Fibroblast of mammary gland (primary cell): ENCODE measurements around the gene MRPL27.

Source experiments
- DNase-seq: peaks from one replicate; pipeline ENCODE4 v3.0.0-alpha.2; 2010; ENCODE audit warnings: low read depth
- H3K4me3 ChIP-seq: 2 replicates; pipeline ENCODE4 v1.5.1; 2011; ENCODE audit warnings: low read depth, mild to moderate bottlenecking, low read length, moderate library complexity; ENCODE audit not compliant: control insufficient read depth
- CTCF ChIP-seq: conservative IDR thresholded peaks from 2 replicates; pipeline ENCODE4 v1.5.1; 2011; ENCODE audit warnings: low read depth, low read length, inconsistent platforms; ENCODE audit not compliant: control insufficient read depth, insufficient read depth

MRPL27 gene

DNA sequence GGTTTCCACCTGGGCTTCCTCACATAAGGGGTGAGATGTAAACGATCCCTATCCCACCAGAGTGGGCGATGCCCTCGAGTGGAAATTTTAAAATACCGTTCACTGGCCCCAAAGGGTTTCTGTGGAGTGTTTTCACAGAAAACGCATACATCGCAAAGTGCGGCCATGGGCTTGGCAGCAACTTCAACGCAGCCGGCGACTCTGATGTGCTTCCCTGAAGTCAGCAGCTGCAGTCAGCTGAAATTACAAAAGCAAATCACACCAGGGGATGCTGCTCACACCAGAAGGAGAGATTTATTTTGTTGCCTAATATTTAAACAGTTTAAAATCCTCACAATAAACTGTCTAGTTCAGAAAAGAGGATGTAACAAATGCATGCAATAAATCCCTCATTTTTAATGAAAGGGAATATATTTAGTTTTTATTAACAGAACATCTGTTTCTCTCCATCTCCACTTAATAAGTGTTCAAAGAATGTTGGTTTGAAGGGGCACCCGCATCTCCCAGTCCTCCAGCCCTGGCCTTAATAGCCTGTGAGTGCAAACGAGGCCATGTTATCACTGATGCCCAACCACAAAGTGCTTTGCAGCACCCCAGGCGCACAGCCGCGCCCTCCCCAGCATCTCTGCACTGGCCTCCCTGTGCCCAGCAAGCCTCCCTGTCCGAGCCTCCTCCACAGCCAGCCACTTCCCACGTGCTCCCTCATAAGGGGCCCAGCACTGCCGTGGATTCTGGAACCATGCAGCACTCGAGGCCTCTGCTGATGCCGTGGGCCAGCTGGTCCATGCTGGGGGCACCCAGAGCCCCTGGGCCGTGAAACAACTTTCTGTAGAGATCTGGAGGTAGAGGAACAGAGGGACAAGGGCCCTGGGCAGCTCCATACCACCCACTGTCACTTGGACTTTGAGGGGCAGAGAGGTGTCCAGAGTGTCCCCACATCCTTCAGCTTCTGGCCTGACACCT is 44.3 kb downstream of the MRPL27 start:
- no peak for TF ChIP-seq CTCF
- no peak for DNase-seq
- no peak overlapping the region for H3K4me3 ChIP-seq

DNA sequence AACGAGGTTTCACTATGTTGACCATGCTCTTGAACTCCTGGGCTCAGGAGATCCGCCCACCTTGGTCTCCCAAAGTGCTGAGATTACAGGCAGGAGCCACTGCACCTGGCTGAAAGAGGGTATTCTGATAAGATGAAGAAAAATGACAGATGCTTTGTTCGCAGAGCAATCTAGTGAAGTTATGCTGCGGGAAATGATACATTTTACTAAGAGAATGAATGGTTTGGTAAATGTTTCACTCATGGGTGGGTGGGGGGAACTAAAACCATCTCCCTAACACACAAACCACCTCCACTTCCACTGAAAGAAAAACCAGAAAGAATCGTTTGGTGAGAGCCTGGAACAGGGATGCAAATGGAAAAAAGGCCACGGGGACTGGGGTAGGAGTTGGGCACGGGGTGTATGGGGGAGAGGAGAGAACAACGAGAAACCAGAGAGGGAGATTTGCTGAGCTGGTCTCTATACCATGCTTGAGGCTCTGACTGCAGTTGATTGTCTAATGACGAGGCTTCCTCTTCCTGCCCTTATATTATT is 46.1 kb downstream of the MRPL27 start:
- DNase-seq: no peak
- no peak overlapping the region for H3K4me3 ChIP-seq
- TF ChIP-seq CTCF: no peak

DNA sequence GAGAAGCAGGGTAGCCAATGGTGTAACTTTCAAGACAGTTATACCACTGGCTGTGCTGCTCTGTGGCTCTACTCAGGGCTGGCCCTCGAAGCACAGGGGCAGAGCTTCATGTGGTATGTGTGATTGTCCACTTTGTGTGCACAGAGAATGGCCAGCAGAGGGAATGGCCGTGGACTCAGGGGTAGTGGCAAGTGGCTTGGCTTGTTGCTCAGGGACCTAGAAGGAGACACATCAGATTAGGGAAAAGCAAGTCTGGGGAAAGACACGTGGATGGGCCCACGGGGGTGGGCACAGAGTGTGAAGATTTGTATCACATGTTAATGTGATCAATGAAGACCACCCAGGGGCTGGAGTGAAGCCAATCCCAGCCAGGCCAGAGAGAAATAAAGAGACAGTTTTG is 47.1 kb downstream of the MRPL27 start:
- DNase-seq: no peak
- H3K4me3 ChIP-seq: no peak overlapping the region
- TF ChIP-seq CTCF: no peak

- TF ChIP-seq CTCF: no peak
- DNase-seq: no peak
- H3K4me3 ChIP-seq: no peak overlapping the region
Measured at GRCh38 chr17:50323060-50323459, 49.9 kb downstream of the MRPL27 start.

DNA sequence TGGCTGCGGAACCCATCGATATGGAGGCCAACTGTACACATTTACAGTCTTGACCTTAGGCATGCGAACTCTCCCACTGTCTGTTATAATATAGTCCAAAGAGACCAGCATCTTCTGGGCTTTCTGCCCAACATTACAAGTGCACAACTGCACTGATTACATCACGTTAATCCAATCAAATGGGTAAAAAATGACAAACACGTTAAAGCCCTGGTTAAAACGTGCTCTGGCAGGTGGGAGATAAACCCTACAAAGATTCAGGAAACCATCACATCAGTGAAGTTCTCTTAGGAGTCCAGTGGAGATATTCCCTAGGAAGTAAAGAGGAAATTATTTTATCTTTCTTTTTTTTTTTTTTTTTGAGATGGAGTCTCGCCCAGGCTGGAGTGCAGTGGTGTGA is 50.7 kb downstream of the MRPL27 start:
- no peak overlapping the region for H3K4me3 ChIP-seq
- DNase-seq: no peak
- TF ChIP-seq CTCF: no peak

GRCh38 chr17:50319306-50320004 is 53.5 kb downstream of the MRPL27 start:
- no peak for TF ChIP-seq CTCF
- no peak for DNase-seq
- H3K4me3 ChIP-seq: no peak overlapping the region
